Calu3 (cell line): ENCODE data around the gene OTOGL. TPM values are rescaled to one million over a fixed set of nuclear protein-coding genes. Genes with fewer than 3 reads are reported as not detected.
A peak's percentile ranks its signal among the peaks of the same experiment; 100 is the strongest.

Source experiments
- BruUV-seq: library from RNA; stranded (reverse); fragments of 400-500 nt; replicated peaks from 2 replicates; lab custom pipeline; 2021; lab: Mats Ljungman, UMichigan
- CTCF ChIA-PET: fragments of 300-600 bp; sonication (Branson Sonifier 250); formaldehyde crosslinking; loops from one replicate; lab custom pipeline; 2022; ENCODE audit warnings: antibody characterized with exemption; lab: Charles Lee
- DNase-seq: peaks from one replicate; pipeline ENCODE4 v3.0.0; 2022
- H3K27ac Mint-ChIP-seq: one replicate; pipeline ENCODE4 v1.8.0; 2022; ENCODE audit warnings: mixed read lengths; ENCODE audit not compliant: unreplicated experiment
- H3K27me3 Mint-ChIP-seq: one replicate; pipeline ENCODE4 v1.8.0; 2022; ENCODE audit warnings: mixed read lengths; ENCODE audit not compliant: unreplicated experiment
- H3K36me3 Mint-ChIP-seq: one replicate; pipeline ENCODE4 v1.8.0; 2022; ENCODE audit warnings: mild to moderate bottlenecking, moderate library complexity, mixed read lengths; ENCODE audit not compliant: insufficient read depth, unreplicated experiment
- H3K4me1 Mint-ChIP-seq: one replicate; pipeline ENCODE4 v1.8.0; 2022; ENCODE audit warnings: mild to moderate bottlenecking, low read depth, mixed read lengths; ENCODE audit not compliant: unreplicated experiment
- H3K4me3 Mint-ChIP-seq: one replicate; pipeline ENCODE4 v1.8.0; 2022; ENCODE audit warnings: mild to moderate bottlenecking, low read depth, moderate library complexity, mixed read lengths; ENCODE audit not compliant: unreplicated experiment
- H3K9me3 Mint-ChIP-seq: one replicate; pipeline ENCODE4 v1.8.0; 2022; ENCODE audit warnings: low read depth, mixed read lengths; ENCODE audit not compliant: unreplicated experiment
- intact Hi-C: fragments of 100-400 bp; cut with micrococcal nuclease; formaldehyde crosslinking; loops from one replicate; pipeline ENCODE4 v1.10.0; 2022; ENCODE audit not compliant: unreplicated experiment
- total RNA-seq: library from RNA; stranded (reverse); gene quantifications from 2 replicates; pipeline ENCODE4 v1.2.3, GENCODE V29; 2022
- TF ChIP-seq, protein P1 (sequence below): fragments of 200-600 bp; IDR thresholded peaks from one replicate; pipeline ENCODE4 v1.8.0; 2022; ENCODE audit warnings: antibody characterized with exemption; ENCODE audit not compliant: unreplicated experiment

The OTOGL gene
- total RNA-seq, 1 experiment from 2014 or later: 0.09 TPM

DNA sequence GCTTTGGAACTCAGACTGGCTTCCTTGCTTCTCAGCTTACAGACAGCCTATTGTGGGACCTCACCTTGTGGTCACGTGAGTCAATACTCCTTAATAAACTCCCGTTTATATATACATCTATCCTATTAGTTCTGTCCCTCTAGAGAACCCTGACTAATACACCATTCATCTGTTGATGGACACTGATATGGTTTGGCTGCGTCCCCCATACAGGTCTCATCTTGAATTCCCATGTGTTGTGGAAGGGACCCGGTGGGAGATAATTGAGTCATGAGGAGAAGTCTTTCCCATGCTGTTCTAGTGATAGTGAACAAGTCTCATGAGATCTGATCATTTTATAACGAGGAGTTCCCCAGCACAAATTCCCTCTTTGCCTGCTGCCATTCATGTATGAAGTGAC lies 57.0 kb downstream of the OTOGL start:
- Mint-ChIP-seq H3K4me1 (peaks cover 34% of the 10 kb centered on the region), H3K27ac (no peak overlapping the region), H3K4me3 (no peak overlapping the region), H3K36me3 (no peaks in the 10 kb centered on the region), H3K27me3 (no peaks in the 10 kb centered on the region), H3K9me3 (peaks cover 3% of the 10 kb centered on the region)
- BruUV-seq: no TSS peak
- TF ChIP-seq, protein P1, sequence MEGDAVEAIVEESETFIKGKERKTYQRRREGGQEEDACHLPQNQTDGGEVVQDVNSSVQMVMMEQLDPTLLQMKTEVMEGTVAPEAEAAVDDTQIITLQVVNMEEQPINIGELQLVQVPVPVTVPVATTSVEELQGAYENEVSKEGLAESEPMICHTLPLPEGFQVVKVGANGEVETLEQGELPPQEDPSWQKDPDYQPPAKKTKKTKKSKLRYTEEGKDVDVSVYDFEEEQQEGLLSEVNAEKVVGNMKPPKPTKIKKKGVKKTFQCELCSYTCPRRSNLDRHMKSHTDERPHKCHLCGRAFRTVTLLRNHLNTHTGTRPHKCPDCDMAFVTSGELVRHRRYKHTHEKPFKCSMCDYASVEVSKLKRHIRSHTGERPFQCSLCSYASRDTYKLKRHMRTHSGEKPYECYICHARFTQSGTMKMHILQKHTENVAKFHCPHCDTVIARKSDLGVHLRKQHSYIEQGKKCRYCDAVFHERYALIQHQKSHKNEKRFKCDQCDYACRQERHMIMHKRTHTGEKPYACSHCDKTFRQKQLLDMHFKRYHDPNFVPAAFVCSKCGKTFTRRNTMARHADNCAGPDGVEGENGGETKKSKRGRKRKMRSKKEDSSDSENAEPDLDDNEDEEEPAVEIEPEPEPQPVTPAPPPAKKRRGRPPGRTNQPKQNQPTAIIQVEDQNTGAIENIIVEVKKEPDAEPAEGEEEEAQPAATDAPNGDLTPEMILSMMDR: no peak
- no peak for DNase-seq
- intact Hi-C loops: loop anchor here (10.0 kb wide), 2 partner anchors 182 to 222 kb away; partner anchors contain the start of gene PPP1R12A
- CTCF ChIA-PET: no interaction called here

DNA sequence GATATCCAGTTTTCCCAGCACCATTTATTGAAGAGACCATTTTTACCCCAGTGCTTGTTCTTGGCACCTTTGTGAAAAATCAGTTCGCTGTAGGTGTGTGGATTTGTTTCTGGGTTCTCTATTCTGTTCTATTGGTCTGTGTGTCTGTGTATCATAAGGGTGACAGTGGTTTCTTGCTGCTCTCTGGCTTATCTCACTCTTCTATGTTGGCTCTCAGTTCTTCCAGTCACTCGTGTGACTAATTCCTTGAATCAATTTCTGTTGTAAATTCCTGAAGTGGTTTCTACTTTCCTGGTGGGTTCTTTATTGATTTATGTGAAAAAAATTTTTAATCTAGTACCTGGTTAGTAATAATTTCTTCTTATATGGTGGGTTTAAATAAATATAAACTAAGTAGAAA lies 58.3 kb downstream of the OTOGL start:
- Mint-ChIP-seq H3K27me3 (no peaks in the 10 kb centered on the region), H3K9me3 (peaks cover 3% of the 10 kb centered on the region), H3K27ac (peak overlapping the region; percentile 19), H3K4me3 (no peak overlapping the region), H3K4me1 (peaks cover 34% of the 10 kb centered on the region), H3K36me3 (no peaks in the 10 kb centered on the region)
- no TSS peak for BruUV-seq
- TF ChIP-seq, protein P1: no peak
- no peak for DNase-seq
- intact Hi-C loops: loop anchor here (10.0 kb wide), 2 partner anchors 183 to 223 kb away; partner anchors contain the start of gene PPP1R12A
- CTCF ChIA-PET: no interaction called here

DNA sequence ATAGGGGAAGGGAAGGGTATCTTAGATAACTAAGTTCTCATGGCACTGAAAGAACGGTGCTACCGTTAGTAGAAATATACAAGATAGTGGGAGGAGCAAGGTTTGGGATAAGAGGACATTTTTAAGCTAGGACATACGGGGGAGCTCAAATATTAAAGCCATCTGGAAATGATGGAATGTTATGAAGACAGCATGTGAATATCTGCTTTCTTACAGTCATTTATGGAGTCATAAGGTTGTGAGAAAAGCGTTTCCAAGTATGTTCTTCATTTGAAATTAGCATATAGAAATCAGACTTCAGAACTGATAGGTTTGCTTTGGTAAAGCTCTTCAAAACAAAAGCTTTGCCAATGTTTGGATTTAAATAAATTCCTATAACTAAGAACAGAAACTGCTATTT lies 62.3 kb downstream of the OTOGL start:
- H3K36me3 Mint-ChIP-seq: no peaks in the 10 kb centered on the region
- no TSS peak for BruUV-seq
- H3K4me1 Mint-ChIP-seq: peaks cover 14% of the 10 kb centered on the region
- H3K9me3 Mint-ChIP-seq: no peaks in the 10 kb centered on the region
- no peak overlapping the region for H3K27ac Mint-ChIP-seq
- CTCF ChIA-PET: no interaction called here
- H3K27me3 Mint-ChIP-seq: no peaks in the 10 kb centered on the region
- intact Hi-C loops: no loop called here
- no peak for DNase-seq
- no peak overlapping the region for H3K4me3 Mint-ChIP-seq
- TF ChIP-seq, protein P1: no peak

DNA sequence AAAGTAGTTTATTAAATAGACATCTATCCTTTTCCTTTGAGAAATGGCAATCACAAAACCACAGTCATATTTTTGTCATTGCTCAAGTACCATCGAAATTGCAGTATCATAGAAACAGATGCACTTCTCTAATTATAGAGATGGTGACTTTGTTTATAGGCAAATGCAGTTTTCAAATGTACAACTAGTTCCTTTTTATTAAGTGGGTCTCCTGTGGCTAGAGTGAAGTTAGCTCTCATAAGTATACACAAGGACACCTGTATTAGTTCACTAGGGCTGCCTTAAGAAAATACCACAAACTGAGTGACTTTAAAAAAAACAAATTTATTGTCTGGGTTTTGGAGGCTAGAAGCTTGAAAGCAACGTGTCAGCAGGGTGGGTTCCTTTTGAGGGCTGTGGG lies 62.8 kb downstream of the OTOGL start:
- Mint-ChIP-seq H3K4me1 (peaks cover 10% of the 10 kb centered on the region), H3K9me3 (no peaks in the 10 kb centered on the region), H3K27me3 (no peaks in the 10 kb centered on the region), H3K4me3 (no peak overlapping the region), H3K36me3 (no peaks in the 10 kb centered on the region), H3K27ac (no peak overlapping the region)
- CTCF ChIA-PET: no interaction called here
- intact Hi-C loops: no loop called here
- TF ChIP-seq, protein P1: no peak
- BruUV-seq: no TSS peak
- DNase-seq: no peak
